Fibroblast of the aortic adventitia (primary cell): ENCODE data around the gene MFGE8. TPM values are rescaled to one million over a fixed set of nuclear protein-coding genes. Genes with fewer than 3 reads are reported as not detected.
A peak's percentile ranks its signal among the peaks of the same experiment; 100 is the strongest.
"Not testable (repeated sequence)": the region's sequence is repeated elsewhere in the genome, so short reads cannot be mapped to it uniquely, and the experiment has no call there.

ENCODE experiments used
- DNase-seq: peaks from one replicate; pipeline ENCODE4 v3.0.0-alpha.2; 2010; ENCODE audit warnings: low read depth
- H3K4me3 ChIP-seq: 2 replicates; pipeline ENCODE4 v1.5.1; 2011; ENCODE audit warnings: low read depth, mild to moderate bottlenecking, control low read depth, low read length, moderate library complexity
- CTCF ChIP-seq: IDR thresholded peaks from 2 replicates; pipeline ENCODE4 v1.5.1; 2011; ENCODE audit warnings: mild to moderate bottlenecking, low read length, control low read depth, inconsistent platforms; ENCODE audit not compliant: insufficient read depth
- total RNA-seq: library from RNA; depleted of rRNA; stranded (reverse); fragments of >200 nt; gene quantifications from 2 replicates; pipeline ENCODE4 v1.2.3, GENCODE V29; 2012; ENCODE audit warnings: low replicate concordance

Gene MFGE8
- total RNA-seq, 1 donor = 59.5 TPM

- TF ChIP-seq CTCF = no peak
- no peak for DNase-seq
- no peak overlapping the region for H3K4me3 ChIP-seq
Observed at GRCh38 chr15:88930579-88930978, 17.4 kb upstream of the MFGE8 start.

GRCh38 chr15:88929358-88930098 lies 16.3 kb upstream of the MFGE8 start:
- not testable (repeated sequence) for DNase-seq, H3K4me3 ChIP-seq

GRCh38 chr15:88928192-88928591 lies 15.0 kb upstream of the MFGE8 start:
- not testable (repeated sequence) for DNase-seq

GRCh38 chr15:88925648-88926047 lies 12.5 kb upstream of the MFGE8 start:
- H3K4me3 ChIP-seq, DNase-seq: not testable (repeated sequence)

More at GRCh38 chr15:88928192-88928591, 15.0 kb upstream of the MFGE8 start:
- not testable (repeated sequence) for H3K4me3 ChIP-seq

GRCh38 chr15:88920892-88921435 lies 7.8 kb upstream of the MFGE8 start:
- peak; percentile 56 for DNase-seq

GRCh38 chr15:88920186-88920891 lies 7.2 kb upstream of the MFGE8 start:
- DNase-seq = peak; percentile 54
- H3K4me3 ChIP-seq = no peak overlapping the region
- TF ChIP-seq CTCF = no peak

More at GRCh38 chr15:88920892-88921435, 7.8 kb upstream of the MFGE8 start:
- not testable (repeated sequence) for H3K4me3 ChIP-seq

- DNase-seq = peak; percentile 95
- no peak overlapping the region for H3K4me3 ChIP-seq
- no peak for TF ChIP-seq CTCF
Observed at GRCh38 chr15:88918738-88919137, 5.6 kb upstream of the MFGE8 start.

- no peak for DNase-seq
- no peak for TF ChIP-seq CTCF
- no peak overlapping the region for H3K4me3 ChIP-seq
Observed at GRCh38 chr15:88917760-88918159, 4.6 kb upstream of the MFGE8 start.

- no peak for DNase-seq
- no peak for TF ChIP-seq CTCF
- no peak overlapping the region for H3K4me3 ChIP-seq
Observed at GRCh38 chr15:88915354-88915753, 2.2 kb upstream of the MFGE8 start.
